Smooth muscle cell (in vitro differentiated cells): ENCODE measurements around the gene IGFBP5. TPM values are rescaled to one million over a fixed set of nuclear protein-coding genes. Genes with fewer than 3 reads are reported as not detected.
A peak's percentile ranks its signal among the peaks of the same experiment; 100 is the strongest.

ENCODE experiments used
- DNase-seq: peaks from one replicate; lab custom pipeline; 2025; ENCODE audit not compliant: unreplicated experiment; lab: John Stamatoyannopoulos, UW
- H2AFZ ChIP-seq: fragments of 200-600 bp; sonication (generic); 2 replicates; pipeline ENCODE4 v1.6.0; 2016; ENCODE audit warnings: antibody characterized with exemption, low read depth, mild to moderate bottlenecking
- H3F3A ChIP-seq: fragments of 200-600 bp; sonication (generic); 2 replicates; pipeline ENCODE4 v1.6.0; 2017; ENCODE audit warnings: antibody characterized with exemption, low read depth
- H3K27ac ChIP-seq: fragments of 200-600 bp; sonication (generic); 2 replicates; pipeline ENCODE4 v1.5.1; 2016; ENCODE audit warnings: low read depth, mild to moderate bottlenecking
- H3K27me3 ChIP-seq: fragments of 200-600 bp; sonication (generic); 2 replicates; pipeline ENCODE4 v1.6.1; 2016; ENCODE audit warnings: low read depth, mild to moderate bottlenecking
- H3K36me3 ChIP-seq: fragments of 200-600 bp; sonication (generic); 2 replicates; pipeline ENCODE4 v1.5.1; 2016; ENCODE audit warnings: low read depth
- H3K4me1 ChIP-seq: fragments of 200-600 bp; sonication (generic); 2 replicates; pipeline ENCODE4 v1.5.1; 2016; ENCODE audit warnings: low read depth
- H3K4me2 ChIP-seq: fragments of 200-600 bp; sonication (generic); 2 replicates; pipeline ENCODE4 v1.6.0; 2016; ENCODE audit warnings: mild to moderate bottlenecking
- H3K4me3 ChIP-seq: fragments of 200-600 bp; sonication (generic); 2 replicates; pipeline ENCODE4 v1.5.1; 2016; ENCODE audit warnings: mild to moderate bottlenecking
- H3K79me2 ChIP-seq: fragments of 200-600 bp; sonication (generic); 2 replicates; pipeline ENCODE4 v1.6.0; 2016; ENCODE audit warnings: low read depth, mild to moderate bottlenecking
- H3K9ac ChIP-seq: fragments of 200-600 bp; sonication (generic); 2 replicates; pipeline ENCODE4 v1.6.0; 2016; ENCODE audit warnings: low read depth
- H3K9me3 ChIP-seq: fragments of 200-600 bp; sonication (generic); replicated peaks from 2 replicates; pipeline ENCODE4 v1.5.1; 2016; ENCODE audit warnings: low read depth
- H4K20me1 ChIP-seq: fragments of 200-600 bp; sonication (generic); 2 replicates; pipeline ENCODE4 v1.6.0; 2016; ENCODE audit warnings: low read depth
- WGBS: methylation state at CpG from one replicate; pipeline ENCODE4 v1.1.7; 2016; ENCODE audit warnings: low lambda C conversion rate; 5-methylcytosine and 5-hydroxymethylcytosine counted together
- polyA plus RNA-seq: library from polyadenylated mRNA; unstranded; fragments of >200 nt; fragmentation: Nextera tagmentation; extraction: Ambion mirVana; gene quantifications from 2 replicates; pipeline ENCODE4 v1.2.1, GENCODE V29; 2016
- total RNA-seq: library from RNA; depleted of rRNA; stranded (reverse); fragments of >200 nt; gene quantifications from 2 replicates; pipeline ENCODE4 v1.2.3, GENCODE V29; 2014
- TF ChIP-seq, protein P1 (sequence below): fragments of 200-600 bp; sonication (generic); IDR thresholded peaks from 2 replicates; pipeline ENCODE4 v1.5.1; 2017; ENCODE audit warnings: borderline replicate concordance, mild to moderate bottlenecking, antibody characterized with exemption; ENCODE audit not compliant: insufficient read depth, poor library complexity, severe bottlenecking

The IGFBP5 gene
- total and polyA plus RNA-seq, 2 experiments from 2014 or later: 381 to 787 TPM

DNA sequence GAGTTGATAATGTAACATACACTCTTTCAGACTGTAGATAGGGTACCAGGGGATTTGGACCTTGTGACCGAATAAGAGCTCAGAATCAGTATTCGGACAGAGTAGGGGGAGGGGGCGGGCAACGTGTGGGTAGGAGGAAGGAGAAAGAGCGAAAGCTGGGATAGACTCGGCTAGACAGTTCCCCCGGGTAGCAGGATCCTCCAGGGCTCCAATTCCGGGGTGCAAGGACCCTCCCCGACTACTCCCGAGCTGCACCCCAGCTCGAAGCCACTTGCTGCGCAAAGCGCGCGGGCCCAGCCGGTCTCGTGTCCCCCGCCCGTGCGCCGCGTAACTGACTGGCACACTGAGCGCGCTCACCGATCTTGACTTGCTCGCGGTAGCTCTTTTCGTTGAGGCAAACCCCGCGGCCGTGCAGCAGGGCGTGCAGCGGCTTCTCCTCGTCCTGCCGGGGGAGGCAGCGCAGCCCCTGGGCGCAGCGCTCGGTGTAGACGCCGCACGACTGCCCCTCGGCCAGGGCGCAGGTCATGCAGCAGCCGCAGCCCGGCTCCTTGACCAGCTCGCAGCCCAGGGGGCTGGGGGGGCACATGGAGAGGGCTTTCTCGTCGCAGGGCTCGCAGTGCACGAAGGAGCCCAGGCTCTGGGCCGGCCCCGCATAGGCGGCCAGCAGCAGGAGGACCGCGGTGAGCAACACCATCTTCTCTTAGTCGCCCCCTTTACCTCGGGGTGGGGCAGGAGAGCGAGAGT is 1.1 kb downstream of the IGFBP5 start:
- Histone ChIP-seq H3K9ac (peak overlapping the region; percentile 61), H4K20me1 (peaks cover 23% of the 10 kb centered on the region), H3K4me1 (peaks cover 49% of the 10 kb centered on the region), H2AFZ (peak overlapping the region; percentile 38), H3K9me3 (no peaks in the 10 kb centered on the region), H3K4me3 (peak overlapping the region; percentile 56), H3F3A (peaks cover 28% of the 10 kb centered on the region), H3K27ac (peak overlapping the region; percentile 92), H3K79me2 (peaks cover 52% of the 10 kb centered on the region), H3K4me2 (peak overlapping the region; percentile 97), H3K36me3 (no peaks in the 10 kb centered on the region), H3K27me3 (no peaks in the 10 kb centered on the region)
- WGBS: under 1% methylated on average over 58 of the region's 59 CpGs
- peak; percentile 24 for DNase-seq
- TF ChIP-seq, protein P1, sequence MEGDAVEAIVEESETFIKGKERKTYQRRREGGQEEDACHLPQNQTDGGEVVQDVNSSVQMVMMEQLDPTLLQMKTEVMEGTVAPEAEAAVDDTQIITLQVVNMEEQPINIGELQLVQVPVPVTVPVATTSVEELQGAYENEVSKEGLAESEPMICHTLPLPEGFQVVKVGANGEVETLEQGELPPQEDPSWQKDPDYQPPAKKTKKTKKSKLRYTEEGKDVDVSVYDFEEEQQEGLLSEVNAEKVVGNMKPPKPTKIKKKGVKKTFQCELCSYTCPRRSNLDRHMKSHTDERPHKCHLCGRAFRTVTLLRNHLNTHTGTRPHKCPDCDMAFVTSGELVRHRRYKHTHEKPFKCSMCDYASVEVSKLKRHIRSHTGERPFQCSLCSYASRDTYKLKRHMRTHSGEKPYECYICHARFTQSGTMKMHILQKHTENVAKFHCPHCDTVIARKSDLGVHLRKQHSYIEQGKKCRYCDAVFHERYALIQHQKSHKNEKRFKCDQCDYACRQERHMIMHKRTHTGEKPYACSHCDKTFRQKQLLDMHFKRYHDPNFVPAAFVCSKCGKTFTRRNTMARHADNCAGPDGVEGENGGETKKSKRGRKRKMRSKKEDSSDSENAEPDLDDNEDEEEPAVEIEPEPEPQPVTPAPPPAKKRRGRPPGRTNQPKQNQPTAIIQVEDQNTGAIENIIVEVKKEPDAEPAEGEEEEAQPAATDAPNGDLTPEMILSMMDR: no peak

DNA sequence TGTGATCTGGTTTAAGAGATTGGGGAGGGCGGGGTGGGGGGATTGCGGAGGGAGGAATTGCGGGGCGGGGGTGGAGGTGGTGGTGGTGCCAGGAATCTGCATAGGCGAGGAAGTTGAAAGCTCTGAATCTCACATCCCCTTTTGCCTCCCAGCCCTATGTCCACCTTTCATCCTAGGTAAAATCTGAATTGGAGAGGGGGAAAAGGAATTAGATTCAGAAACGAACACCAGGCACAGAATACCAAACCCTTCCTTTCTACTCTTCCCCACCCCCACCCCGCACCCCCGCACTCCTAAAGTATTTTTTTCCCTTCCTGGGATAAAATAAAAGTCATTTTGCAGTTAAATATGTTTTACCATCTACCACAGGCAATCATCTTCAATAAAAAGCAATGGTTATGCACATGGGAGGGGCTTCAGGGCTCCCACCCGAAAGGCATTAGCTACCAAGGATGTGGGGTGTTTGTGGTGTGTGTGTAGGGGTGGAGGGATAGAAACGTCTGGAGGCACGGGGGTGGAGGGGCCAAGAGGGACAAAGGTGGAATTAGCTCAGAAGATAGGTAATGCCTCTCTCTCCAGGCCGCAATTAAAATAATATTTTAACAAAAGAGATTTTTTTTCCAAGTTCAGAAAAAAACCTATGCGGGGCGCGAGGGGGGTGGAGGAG is 1.8 kb downstream of the IGFBP5 start:
- Histone ChIP-seq H3K4me1 (peaks cover 53% of the 10 kb centered on the region), H3F3A (peaks cover 35% of the 10 kb centered on the region), H3K27ac (peak overlapping the region; percentile 92)

GRCh38 chr2:216692636-216693413 is 2.5 kb downstream of the IGFBP5 start:
- TF ChIP-seq, protein P1: no peak
- Histone ChIP-seq H3K9me3 (no peaks in the 10 kb centered on the region), H3K79me2 (peaks cover 65% of the 10 kb centered on the region), H2AFZ (peak overlapping the region; percentile 12), H3K36me3 (no peaks in the 10 kb centered on the region), H3K4me2 (peak overlapping the region; percentile 97), H3K4me1 (peaks cover 52% of the 10 kb centered on the region), H3K27ac (peak overlapping the region; percentile 92), H3F3A (peaks cover 39% of the 10 kb centered on the region), H3K27me3 (no peaks in the 10 kb centered on the region), H3K9ac (peak overlapping the region; percentile 30), H3K4me3 (peak overlapping the region; percentile 56), H4K20me1 (peaks cover 32% of the 10 kb centered on the region)
- WGBS: 1% methylated on average over 27 of the region's 28 CpGs
- DNase-seq: peak; percentile 29

More for the DNA sequence above, 1.8 kb downstream of the IGFBP5 start:
- Histone ChIP-seq H3K79me2 (peaks cover 58% of the 10 kb centered on the region), H3K27me3 (no peaks in the 10 kb centered on the region), H2AFZ (peak overlapping the region; percentile 38), H3K36me3 (no peaks in the 10 kb centered on the region), H3K4me2 (peak overlapping the region; percentile 97), H3K9me3 (no peaks in the 10 kb centered on the region), H3K4me3 (peak overlapping the region; percentile 56), H4K20me1 (peaks cover 30% of the 10 kb centered on the region), H3K9ac (peak overlapping the region; percentile 61)
- no peak for DNase-seq
- WGBS: 3% methylated on average over 15 of the region's 15 CpGs
- TF ChIP-seq, protein P1: no peak
